ENCODE results near the gene PACSIN2. TPM values are rescaled to one million over a fixed set of nuclear protein-coding genes. Genes with fewer than 3 reads are reported as not detected.

The PACSIN2 gene
- total and polyA plus RNA-seq, 10 of the 15 experiments (the other 5 are each of a cell fraction or from before 2014, with no cell fraction given), result 0.93 to 78.7 (median 46.8) TPM

DNA sequence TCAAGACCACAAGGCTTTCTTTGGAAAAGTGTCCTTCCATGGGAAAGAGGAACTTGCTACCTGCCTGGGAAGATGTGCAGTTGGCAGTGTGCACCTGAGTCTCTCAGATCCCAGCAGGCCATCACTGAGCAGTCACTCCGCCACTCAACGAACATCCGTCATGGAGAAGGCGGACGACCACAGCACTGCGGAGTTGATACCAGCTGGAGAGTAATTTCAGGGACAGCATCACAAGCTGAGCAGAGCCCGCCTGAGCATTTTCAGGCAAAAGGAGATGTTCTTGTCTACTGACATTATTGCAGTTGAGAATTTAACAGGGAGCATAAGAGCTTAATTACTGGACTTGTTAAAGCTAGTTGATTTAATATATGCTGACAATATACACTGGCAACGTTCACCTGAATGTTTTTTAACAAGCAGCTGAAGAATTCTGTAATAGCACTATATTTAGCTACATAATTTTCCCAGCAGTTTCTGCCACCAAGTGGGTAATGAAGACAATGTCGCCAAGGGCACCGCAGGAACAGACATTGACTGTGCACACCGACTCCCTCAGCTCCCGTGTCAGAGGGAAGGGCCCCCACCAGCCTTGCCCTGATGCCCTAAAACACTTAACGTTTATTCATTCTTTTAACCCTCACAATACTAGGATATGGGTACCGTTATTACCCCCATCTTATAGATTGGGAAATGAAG lies 105.4 kb downstream of the PACSIN2 start:
- no peaks in the 10 kb centered on the region for H3K9me3 ChIP-seq (replicated peaks; ENCODE audit: control insufficient read depth, insufficient read depth, low read length)
- BruUV-seq (replicated peaks), result no TSS peak
- H2AFZ ChIP-seq (ENCODE audit: control insufficient read depth, low read depth, low read length), result no peak overlapping the region
- H3K4me2 ChIP-seq (ENCODE audit: control insufficient read depth, insufficient read depth), result no peak overlapping the region
- peaks cover 22 to 39% of the 10 kb centered on the region in 2 experiments; a peak in 3 of 4 replicates for H3K36me3 ChIP-seq (ENCODE audit: control insufficient read depth in 2 of 2, insufficient read depth in 2 of 2, low read length in 1 of 2)
- intact Hi-C loops (cut with micrococcal nuclease; ENCODE audit: unreplicated experiment), result no loop called here
- SMC1A ChIA-PET (ENCODE audit: uncharacterized antibody, unreplicated experiment), result interaction anchor here (0.7 to 1.6 kb wide), 4 partner anchors 10 to 42 kb away, joined by 3 to 7 read pairs (median 4); no protein-coding TSS in a partner anchor
- in situ Hi-C loops (cut with MboI), result no loop called here
- no peak overlapping the region for H3K27ac ChIP-seq (ENCODE audit: control insufficient read depth, insufficient read depth)
- CTCF ChIA-PET, result interaction anchor here (0.6 to 1.3 kb wide), 5 partner anchors 9 to 255 kb away, joined by 3 to 4 read pairs (median 3); no protein-coding TSS in a partner anchor
- no peak overlapping the region for H3K4me3 ChIP-seq
- RAD21 ChIA-PET (ENCODE audit: unreplicated experiment), result no interaction called here
- DNase-seq (ENCODE audit: low read depth, low spot score) (no peak), FAIRE-seq (no peak), ATAC-seq (no peak)
- H3K9ac ChIP-seq (ENCODE audit: control insufficient read depth, insufficient read depth, low read length), result no peak overlapping the region
- peaks cover 17% of the 10 kb centered on the region for H3K79me2 ChIP-seq (ENCODE audit: control insufficient read depth, insufficient read depth, low read length)
- no peaks in the 10 kb centered on the region for H3K27me3 ChIP-seq (replicated peaks in 1 of 2; ENCODE audit: control insufficient read depth in 2 of 2, insufficient read depth in 2 of 2, low read length in 1 of 2)
- no peak for TF ChIP-seq CHD1 (IDR thresholded peaks at IDR 0.05; ENCODE audit: low read depth, low read length)
- TF ChIP-seq IRF3 (IDR thresholded peaks at IDR 0.05), result no peak
- TF ChIP-seq SRF (IDR thresholded peaks at IDR 0.05; ENCODE audit: low read depth in 2 of 2, low read length in 2 of 2), result no peak
- no peak for TF ChIP-seq E2F4 (IDR thresholded peaks at IDR 0.05; ENCODE audit: low read depth, low read length)
- no peak for TF ChIP-seq ZNF622 (IDR thresholded peaks at IDR 0.05)
- no peak for TF ChIP-seq CEBPZ (IDR thresholded peaks at IDR 0.05; ENCODE audit: low read depth, low read length)
- no peak for TF ChIP-seq FOXM1 (IDR thresholded peaks at IDR 0.05; ENCODE audit: low read depth, low read length)
- TF ChIP-seq KLF5 (IDR thresholded peaks at IDR 0.05; ENCODE audit: partially characterized antibody), result no peak
- no peak for TF ChIP-seq SMAD1 (IDR thresholded peaks at IDR 0.05; ENCODE audit: low read depth, partially characterized antibody)
- no peak for TF ChIP-seq ZNF687 (IDR thresholded peaks at IDR 0.05)
- TF ChIP-seq RELA (IDR thresholded peaks at IDR 0.05; ENCODE audit: borderline replicate concordance, partially characterized antibody), result no peak
- no peak for TF ChIP-seq MYC (IDR thresholded peaks at IDR 0.05; ENCODE audit: insufficient read depth, insufficient read length, insufficient replicate concordance, low read length, severe bottlenecking)
- no peak for TF ChIP-seq RUNX3 (IDR thresholded peaks at IDR 0.05; ENCODE audit: low read length)
- POLR2A ChIA-PET, result interaction anchor here (0.6 kb wide), 1 partner anchor 120 kb away, joined by 3 read pairs; no protein-coding TSS in a partner anchor
- 84% methylated on average over 14 of the region's 14 CpGs for whole genome bisulfite sequencing (ENCODE audit: insufficient coverage, insufficient replicate concordance, low lambda C conversion rate, missing lambda C conversion rate)
- H4K20me1 ChIP-seq (ENCODE audit: control insufficient read depth, insufficient read depth), result no peaks in the 10 kb centered on the region; the same call in 1 of the 2 replicates
- no peaks in the 10 kb centered on the region; the same call in 1 of the 2 replicates for H3K4me1 ChIP-seq (ENCODE audit: control insufficient read depth, insufficient read depth, low read length)

Measured in GM12878 (cell line).